H1 (cell line): ENCODE data around the gene IFNL1. TPM values are rescaled to one million over a fixed set of nuclear protein-coding genes. Genes with fewer than 3 reads are reported as not detected.

Experiments used
- ATF3 ChIP-seq: IDR thresholded peaks from 2 replicates; pipeline ENCODE4 v1.6.1; 2011; ENCODE audit warnings: low read depth, mild to moderate bottlenecking, low read length; ENCODE audit not compliant: insufficient read depth
- BRCA1 ChIP-seq: IDR thresholded peaks from 2 replicates; pipeline ENCODE4 v1.6.1; 2012; ENCODE audit warnings: low read depth, low read length, improper control_type of control experiment
- CREB1 ChIP-seq: IDR thresholded peaks from 2 replicates; pipeline ENCODE4 v1.6.1; 2012; ENCODE audit warnings: inconsistent platforms
- CTBP2 ChIP-seq: IDR thresholded peaks from 2 replicates; pipeline ENCODE4 v1.7.0; 2011; ENCODE audit warnings: borderline replicate concordance, mild to moderate bottlenecking, moderate library complexity, mixed read lengths, low read length; ENCODE audit not compliant: insufficient read depth, insufficient read length
- CTCF ChIP-seq, 3 experiments: IDR thresholded peaks; 1 replicate in 2 of 3; 2 replicates in 1 of 3; pipeline versions ENCODE4 v1.5.1 to v1.6.1; 2011; ENCODE audit warnings: low read length in 3 of 3, mild to moderate bottlenecking in 3 of 3, inconsistent platforms in 2 of 3, low read depth in 1 of 3, moderate library complexity in 1 of 3; ENCODE audit not compliant: insufficient read depth in 1 of 3; ENCODE audit errors: control extremely low read depth in 1 of 3
- EP300 ChIP-seq, 2 experiments: IDR thresholded peaks; 1 replicate in 1 of 2; 2 replicates in 1 of 2; pipeline ENCODE4 v1.6.1; 2011 to 2012; ENCODE audit warnings: low read depth in 2 of 2, low read length in 2 of 2, mild to moderate bottlenecking in 2 of 2, borderline replicate concordance in 1 of 2, inconsistent platforms in 1 of 2, moderate library complexity in 1 of 2
- EZH2 ChIP-seq: fragments of 200-600 bp; sonication (generic); IDR thresholded peaks from 2 replicates; pipeline ENCODE4 v1.7.1; 2012; ENCODE audit warnings: low read depth, mild to moderate bottlenecking, moderate library complexity, low read length, inconsistent platforms; ENCODE audit not compliant: severe bottlenecking
- GABPA ChIP-seq: IDR thresholded peaks from 2 replicates; pipeline ENCODE4 v1.6.1; 2011; ENCODE audit warnings: mild to moderate bottlenecking, low read length, moderate library complexity, borderline replicate concordance; ENCODE audit not compliant: insufficient read depth
- JUND ChIP-seq: IDR thresholded peaks from 2 replicates; pipeline ENCODE4 v1.6.1; 2011; ENCODE audit warnings: mild to moderate bottlenecking, improper control_type of control experiment, low read length
- KDM4A ChIP-seq: IDR thresholded peaks from one replicate; pipeline ENCODE4 v1.7.1; 2012; ENCODE audit warnings: low read depth, mild to moderate bottlenecking, moderate library complexity, low read length, inconsistent platforms; ENCODE audit not compliant: severe bottlenecking
- KDM5A ChIP-seq: fragments of 200-600 bp; IDR thresholded peaks from 2 replicates; pipeline ENCODE4 v1.7.1; 2012; ENCODE audit warnings: mild to moderate bottlenecking, low read length, inconsistent platforms, mixed read lengths
- MAFK ChIP-seq: IDR thresholded peaks from 2 replicates; pipeline ENCODE4 v1.6.1; 2012; ENCODE audit warnings: low read depth, mild to moderate bottlenecking, improper control_type of control experiment, low read length
- PHF8 ChIP-seq: fragments of 200-600 bp; sonication (generic); conservative IDR thresholded peaks from 2 replicates; pipeline ENCODE4 v1.7.1; 2012; ENCODE audit warnings: low read depth, mild to moderate bottlenecking, inconsistent platforms, low read length, moderate library complexity
- POLR2AphosphoS5 ChIP-seq: IDR thresholded peaks from 2 replicates; pipeline ENCODE4 v1.6.1; 2011; ENCODE audit warnings: low read depth, low read length
- RXRA ChIP-seq: IDR thresholded peaks from 2 replicates; pipeline ENCODE4 v1.6.1; 2011; ENCODE audit warnings: low read depth, mild to moderate bottlenecking, low read length, moderate library complexity; ENCODE audit not compliant: insufficient read depth
- SP4 ChIP-seq: IDR thresholded peaks from 2 replicates; pipeline ENCODE4 v1.6.1; 2012; ENCODE audit warnings: low read length, inconsistent platforms
- SRF ChIP-seq: IDR thresholded peaks from 2 replicates; pipeline ENCODE4 v1.6.1; 2011; ENCODE audit warnings: mild to moderate bottlenecking, low read depth, low read length, moderate library complexity
- TBP ChIP-seq: IDR thresholded peaks from 2 replicates; pipeline ENCODE4 v1.6.1; 2011; ENCODE audit warnings: low read depth, low read length, improper control_type of control experiment
- polyA plus RNA-seq, 7 experiments: library from polyadenylated mRNA; depleted of rRNA in 3 of 7; stranded (reverse) in 5 of 7; unstranded in 2 of 7; fragments of >200 nt in 5 of 7; fragments of 200-250 nt in 2 of 7; gene quantifications; 1 replicate in 5 of 7; 2 replicates in 1 of 7; 4 replicates in 1 of 7; pipeline versions ENCODE4 v1.2.1 to v1.2.3, GENCODE V29; 2011 to 2013; ENCODE audit warnings: missing spikeins in 2 of 7, mixed read lengths in 2 of 7
- total RNA-seq: library from RNA; stranded (reverse); fragmentation: NEBNext Ultra II Directional; extraction: Animal tissue kit (Norgen Biotek cat#: 25700); gene quantifications from 2 replicates; pipeline ENCODE4 v1.2.1, GENCODE V29; 2021
- TF ChIP-seq, protein P1 (sequence below): IDR thresholded peaks from 2 replicates; pipeline ENCODE4 v1.6.1; 2011; ENCODE audit warnings: low read length, improper control_type of control experiment

The IFNL1 gene
- total and polyA plus RNA-seq, 2 of the 8 experiments (the other 6 are each of a cell fraction or from before 2014, with no cell fraction given) = not detected

- peak; percentile 61 to 78 (median 67) for TF ChIP-seq CTCF (IDR thresholded peaks at IDR 0.05; ENCODE audit: control extremely low read depth in 1 of 3, insufficient read depth in 1 of 3, low read depth in 1 of 3, low read length in 3 of 3)
- no peak for TF ChIP-seq BRCA1
- no peak for TF ChIP-seq ATF3
- no peak for TF ChIP-seq EP300 (IDR thresholded peaks at IDR 0.05; ENCODE audit: borderline replicate concordance in 1 of 2, low read depth in 2 of 2, low read length in 2 of 2)
- TF ChIP-seq EZH2 = no peak
- no peak for TF ChIP-seq SRF
- TF ChIP-seq GABPA = peak; percentile 83; the same call in 1 of the 2 replicates
- TF ChIP-seq KDM4A = peak; percentile 87
- no peak; the same call in 1 of the 2 replicates for TF ChIP-seq MAFK
- TF ChIP-seq KDM5A = peak; percentile 33; the same call in 1 of the 2 replicates
- TF ChIP-seq JUND = no peak
- peak; percentile 68 for TF ChIP-seq TBP
- no peak for TF ChIP-seq SP4
- no peak for TF ChIP-seq RXRA
- TF ChIP-seq, protein P1, sequence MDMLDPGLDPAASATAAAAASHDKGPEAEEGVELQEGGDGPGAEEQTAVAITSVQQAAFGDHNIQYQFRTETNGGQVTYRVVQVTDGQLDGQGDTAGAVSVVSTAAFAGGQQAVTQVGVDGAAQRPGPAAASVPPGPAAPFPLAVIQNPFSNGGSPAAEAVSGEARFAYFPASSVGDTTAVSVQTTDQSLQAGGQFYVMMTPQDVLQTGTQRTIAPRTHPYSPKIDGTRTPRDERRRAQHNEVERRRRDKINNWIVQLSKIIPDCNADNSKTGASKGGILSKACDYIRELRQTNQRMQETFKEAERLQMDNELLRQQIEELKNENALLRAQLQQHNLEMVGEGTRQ = peak; percentile 49
- peak; percentile 79 for TF ChIP-seq CREB1
- TF ChIP-seq POLR2AphosphoS5 = no peak
- TF ChIP-seq PHF8 = peak; percentile 79
- TF ChIP-seq CTBP2 = no peak
Observed at GRCh38 chr19:39341719-39342604, 45.8 kb downstream of the IFNL1 start, which contains the start of gene SAMD4B (continued).
